Uterus (tissue), 2 donors: ENCODE measurements around the gene TPH2.

ENCODE experiments used
- CTCF ChIP-seq, 4 experiments: fragments of 200-600 bp in 2 of 4; fragments of 450-650 bp in 2 of 4; sonication (generic) in 2 of 4; IDR thresholded peaks; one replicate each; pipeline ENCODE4 v1.5.1; 2016 to 2019; ENCODE audit warnings: antibody characterized with exemption in 4 of 4, mild to moderate bottlenecking in 2 of 4, moderate library complexity in 1 of 4
- POLR2A ChIP-seq, 2 donors: fragments of 450-650 bp; IDR thresholded peaks; one replicate each; pipeline ENCODE4 v1.6.1; 2016; ENCODE audit warnings: antibody characterized with exemption in 2 of 2, mild to moderate bottlenecking in 1 of 2, moderate library complexity in 1 of 2

- TF ChIP-seq CTCF (IDR thresholded peaks at IDR 0.05) (no peak), POLR2A (IDR thresholded peaks at IDR 0.05) (no peak)
These were observed 11.0 kb downstream of the TPH2 start for GRCh38 chr12:71949646-71950045.
